H9 (cell line): ENCODE results near the gene DOC2B. TPM values are rescaled to one million over a fixed set of nuclear protein-coding genes. Genes with fewer than 3 reads are reported as not detected.
A peak's percentile ranks its signal among the peaks of the same experiment; 100 is the strongest.

ENCODE experiments used
- DNase-seq: peaks from one replicate; pipeline ENCODE4 v3.0.0-alpha.2; 2017
- H2AFZ ChIP-seq: one replicate; pipeline ENCODE4 v1.6.1; 2013; ENCODE audit warnings: mild to moderate bottlenecking, low read length, control low read depth, moderate library complexity
- H2AK5ac ChIP-seq: 2 replicates; pipeline ENCODE4 v1.6.1; 2013; ENCODE audit warnings: low read length, control low read depth, mixed read lengths; ENCODE audit not compliant: insufficient read length
- H2BK120ac ChIP-seq: one replicate; pipeline ENCODE4 v1.6.1; 2013; ENCODE audit warnings: low read depth, mild to moderate bottlenecking, low read length, control low read depth, inconsistent platforms; ENCODE audit not compliant: poor library complexity, severe bottlenecking
- H2BK12ac ChIP-seq: 2 replicates; pipeline ENCODE4 v1.6.1; 2013; ENCODE audit warnings: low read length, control low read depth, mixed read lengths, low read depth; ENCODE audit not compliant: insufficient read length
- H2BK15ac ChIP-seq: 2 replicates; pipeline ENCODE4 v1.6.1; 2013; ENCODE audit warnings: low read depth, low read length, control low read depth
- H2BK20ac ChIP-seq: one replicate; pipeline ENCODE4 v1.6.1; 2013; ENCODE audit warnings: low read depth, mild to moderate bottlenecking, low read length, control low read depth, inconsistent platforms; ENCODE audit not compliant: poor library complexity, severe bottlenecking
- H2BK5ac ChIP-seq: 2 replicates; pipeline ENCODE4 v1.6.1; 2013; ENCODE audit warnings: low read length, control low read depth, mixed read lengths; ENCODE audit not compliant: insufficient read length
- H3K14ac ChIP-seq: 2 replicates; pipeline ENCODE4 v1.6.1; 2013; ENCODE audit warnings: low read length, control low read depth; ENCODE audit not compliant: insufficient read depth
- H3K18ac ChIP-seq: 2 replicates; pipeline ENCODE4 v1.6.1; 2013; ENCODE audit warnings: low read depth, mild to moderate bottlenecking, mixed read lengths, low read length, control low read depth; ENCODE audit not compliant: insufficient read length
- H3K23ac ChIP-seq: 2 replicates; pipeline ENCODE4 v1.6.1; 2013; ENCODE audit warnings: low read length, control low read depth, mixed read lengths, low read depth; ENCODE audit not compliant: insufficient read length
- H3K23me2 ChIP-seq: 2 replicates; pipeline ENCODE4 v1.6.1; 2013; ENCODE audit warnings: low read depth, mild to moderate bottlenecking, mixed read lengths, low read length, control low read depth; ENCODE audit not compliant: insufficient read length, poor library complexity, severe bottlenecking
- H3K27ac ChIP-seq: 2 replicates; pipeline ENCODE4 v1.5.1; 2013; ENCODE audit warnings: low read length, control low read depth, mixed read lengths, low read depth; ENCODE audit not compliant: insufficient read length
- H3K27me3 ChIP-seq: 2 replicates; pipeline ENCODE4 v1.6.1; 2013; ENCODE audit warnings: low read length, control low read depth, inconsistent platforms; ENCODE audit not compliant: insufficient read depth
- H3K4ac ChIP-seq: 2 replicates; pipeline ENCODE4 v1.6.1; 2013; ENCODE audit warnings: low read depth, mild to moderate bottlenecking, control low read depth, inconsistent platforms, low read length, moderate library complexity
- H3K4me1 ChIP-seq: 2 replicates; pipeline ENCODE4 v1.6.1; 2013; ENCODE audit warnings: low read length, control low read depth, inconsistent platforms; ENCODE audit not compliant: insufficient read depth
- H3K4me2 ChIP-seq: 2 replicates; pipeline ENCODE4 v1.6.1; 2013; ENCODE audit warnings: low read length, control low read depth, mixed read lengths; ENCODE audit not compliant: insufficient read length, insufficient read depth
- H3K56ac ChIP-seq: 2 replicates; pipeline ENCODE4 v1.6.1; 2013; ENCODE audit warnings: low read depth, mild to moderate bottlenecking, mixed read lengths, low read length, control low read depth; ENCODE audit not compliant: insufficient read length
- H3K79me1 ChIP-seq: 2 replicates; pipeline ENCODE4 v1.6.1; 2013; ENCODE audit warnings: low read depth, mild to moderate bottlenecking, moderate library complexity, low read length, control low read depth, inconsistent platforms; ENCODE audit not compliant: insufficient read depth, poor library complexity, severe bottlenecking
- H3K79me2 ChIP-seq: 2 replicates; pipeline ENCODE4 v1.6.1; 2013; ENCODE audit warnings: low read length, control low read depth, inconsistent platforms; ENCODE audit not compliant: insufficient read depth
- H3K9ac ChIP-seq: 2 replicates; pipeline ENCODE4 v1.6.1; 2013; ENCODE audit warnings: low read length, control low read depth, mixed read lengths; ENCODE audit not compliant: insufficient read length; ENCODE audit errors: extremely low read depth
- H3K9me3 ChIP-seq: one replicate; pipeline ENCODE4 v1.6.1; 2013; ENCODE audit warnings: low read depth, low read length, inconsistent platforms; ENCODE audit not compliant: control insufficient read depth
- H3T11ph ChIP-seq: one replicate; pipeline ENCODE4 v1.6.1; 2013; ENCODE audit warnings: mild to moderate bottlenecking, low read length, control low read depth, inconsistent platforms
- H4K20me1 ChIP-seq: one replicate; pipeline ENCODE4 v1.6.1; 2013; ENCODE audit not compliant: control insufficient read depth, insufficient read length, insufficient read depth
- H4K5ac ChIP-seq: 2 replicates; pipeline ENCODE4 v1.6.1; 2013; ENCODE audit warnings: low read depth, mild to moderate bottlenecking, mixed read lengths, low read length, control low read depth; ENCODE audit not compliant: insufficient read length
- H4K8ac ChIP-seq: replicated peaks from 2 replicates; pipeline ENCODE4 v1.6.1; 2013; ENCODE audit warnings: low read length, control low read depth, mixed read lengths, low read depth; ENCODE audit not compliant: insufficient read length
- H4K91ac ChIP-seq: 2 replicates; pipeline ENCODE4 v1.6.1; 2013; ENCODE audit warnings: low read depth, mild to moderate bottlenecking, moderate library complexity, mixed read lengths, low read length, control low read depth; ENCODE audit not compliant: insufficient read length
- H3K27ac Mint-ChIP-seq, 3 experiments: 2 replicates in 2 of 3; 3 replicates in 1 of 3; pipeline ENCODE4 v1.8.0; 2020 to 2021; ENCODE audit warnings: mixed read lengths in 3 of 3, mild to moderate bottlenecking in 1 of 3, moderate library complexity in 1 of 3
- H3K27me3 Mint-ChIP-seq: 2 replicates; pipeline ENCODE4 v1.8.0; 2021; ENCODE audit warnings: low read depth, mild to moderate bottlenecking, moderate library complexity, mixed read lengths
- H3K36me3 Mint-ChIP-seq, 3 experiments: 2 replicates in 2 of 3; 3 replicates in 1 of 3; pipeline ENCODE4 v1.8.0; 2020 to 2021; ENCODE audit warnings: low read depth in 3 of 3, mixed read lengths in 3 of 3; ENCODE audit not compliant: insufficient read depth in 1 of 3
- H3K4me1 Mint-ChIP-seq, 2 experiments: 2 replicates each; pipeline ENCODE4 v1.8.0; 2020; ENCODE audit warnings: mixed read lengths in 2 of 2
- H3K4me3 Mint-ChIP-seq, 2 experiments: 2 replicates in 1 of 2; 3 replicates in 1 of 2; pipeline ENCODE4 v1.8.0; 2020 to 2021; ENCODE audit warnings: mild to moderate bottlenecking in 2 of 2, mixed read lengths in 2 of 2, moderate library complexity in 1 of 2
- H3K9me3 Mint-ChIP-seq, 2 experiments: 2 replicates in 1 of 2; 3 replicates in 1 of 2; pipeline ENCODE4 v1.8.0; 2020; ENCODE audit warnings: mild to moderate bottlenecking in 2 of 2, mixed read lengths in 2 of 2, moderate library complexity in 1 of 2
- WGBS: extraction: QIAGEN DNeasy Blood & Tissue Kit; methylation state at CpG from one replicate; pipeline ENCODE4 v1.1.7; 2013; ENCODE audit warnings: missing lambda C conversion rate, low lambda C conversion rate, mixed read lengths; ENCODE audit not compliant: insufficient read length; ENCODE audit errors: extremely low coverage; 5-methylcytosine and 5-hydroxymethylcytosine counted together
- total RNA-seq: library from RNA; stranded (reverse); gene quantifications from 2 replicates; pipeline ENCODE4 v1.2.1, GENCODE V29; 2021
- TF ChIP-seq, protein P1 (sequence below): fragments of 200-600 bp; sonication (generic); conservative IDR thresholded peaks from 3 replicates; pipeline ENCODE4 v1.8.0; 2021; ENCODE audit warnings: antibody characterized with exemption, mild to moderate bottlenecking

Gene DOC2B
- total RNA-seq, 1 experiment from 2014 or later, result 2.1 TPM

DNA sequence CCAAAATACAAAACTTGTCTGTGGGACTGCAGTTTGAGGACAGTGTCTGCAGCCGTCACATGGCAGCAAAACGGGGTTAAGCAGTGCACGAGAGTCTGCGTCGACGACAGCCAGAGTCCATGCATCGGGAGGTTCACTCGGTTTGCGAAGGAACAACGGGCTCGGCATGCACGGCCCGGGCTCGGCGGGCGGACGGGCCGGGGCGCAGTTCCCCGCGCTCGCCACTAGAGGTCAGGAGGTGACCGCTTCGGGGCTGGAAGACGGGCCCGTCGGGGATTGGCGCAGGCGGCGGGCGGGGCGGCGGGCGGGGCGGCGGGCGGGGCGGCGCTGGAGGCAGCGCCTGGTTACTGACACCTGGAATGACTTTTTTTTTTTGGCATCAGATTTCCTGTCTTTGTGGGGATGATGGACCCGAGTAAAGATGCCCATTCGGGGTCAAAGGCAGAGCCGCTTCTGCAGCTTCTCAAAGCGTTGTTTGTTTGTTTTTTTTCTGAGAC lies 37.6 kb downstream of the DOC2B start:
- H3K9me3 Mint-ChIP-seq, result peaks cover 8 to 11% of the 10 kb centered on the region in 2 experiments; a peak in 4 of 5 replicates
- H3K4ac ChIP-seq, result no peak overlapping the region

More for the DNA sequence above, 37.6 kb downstream of the DOC2B start:
- H3K56ac ChIP-seq, result no peak overlapping the region
- WGBS, result no CpG with 5 or more reads among the region's 44 CpGs
- no peak overlapping the region for H3K27ac Mint-ChIP-seq
- H2BK120ac ChIP-seq, result no peak overlapping the region
- H2BK20ac ChIP-seq, result no peak overlapping the region
- no peak overlapping the region for H3K27ac ChIP-seq
- no peak overlapping the region for H2BK15ac ChIP-seq
- no peaks in the 10 kb centered on the region for H3K4me1 ChIP-seq
- no peak overlapping the region for H2BK5ac ChIP-seq
- H3K9ac ChIP-seq, result no peak overlapping the region
- TF ChIP-seq, protein P1, sequence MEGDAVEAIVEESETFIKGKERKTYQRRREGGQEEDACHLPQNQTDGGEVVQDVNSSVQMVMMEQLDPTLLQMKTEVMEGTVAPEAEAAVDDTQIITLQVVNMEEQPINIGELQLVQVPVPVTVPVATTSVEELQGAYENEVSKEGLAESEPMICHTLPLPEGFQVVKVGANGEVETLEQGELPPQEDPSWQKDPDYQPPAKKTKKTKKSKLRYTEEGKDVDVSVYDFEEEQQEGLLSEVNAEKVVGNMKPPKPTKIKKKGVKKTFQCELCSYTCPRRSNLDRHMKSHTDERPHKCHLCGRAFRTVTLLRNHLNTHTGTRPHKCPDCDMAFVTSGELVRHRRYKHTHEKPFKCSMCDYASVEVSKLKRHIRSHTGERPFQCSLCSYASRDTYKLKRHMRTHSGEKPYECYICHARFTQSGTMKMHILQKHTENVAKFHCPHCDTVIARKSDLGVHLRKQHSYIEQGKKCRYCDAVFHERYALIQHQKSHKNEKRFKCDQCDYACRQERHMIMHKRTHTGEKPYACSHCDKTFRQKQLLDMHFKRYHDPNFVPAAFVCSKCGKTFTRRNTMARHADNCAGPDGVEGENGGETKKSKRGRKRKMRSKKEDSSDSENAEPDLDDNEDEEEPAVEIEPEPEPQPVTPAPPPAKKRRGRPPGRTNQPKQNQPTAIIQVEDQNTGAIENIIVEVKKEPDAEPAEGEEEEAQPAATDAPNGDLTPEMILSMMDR, result peak; percentile 92
- H3K9me3 ChIP-seq, result no peaks in the 10 kb centered on the region
- no peak overlapping the region for H4K91ac ChIP-seq
- H2AFZ ChIP-seq, result no peak overlapping the region
- H3K4me3 Mint-ChIP-seq, result no peak overlapping the region
- H3K23ac ChIP-seq, result no peak overlapping the region
- H3K36me3 Mint-ChIP-seq, result no peaks in the 10 kb centered on the region; a peak in 1 of 7 replicates
- no peaks in the 10 kb centered on the region for H3K23me2 ChIP-seq
- no peak overlapping the region for H3K18ac ChIP-seq
- no peak overlapping the region for H2AK5ac ChIP-seq
- no peaks in the 10 kb centered on the region for H3K4me1 Mint-ChIP-seq
- no peaks in the 10 kb centered on the region; the same call in 1 of the 2 replicates for H3K27me3 ChIP-seq
- no peak overlapping the region for H4K8ac ChIP-seq
- peak; percentile 96 for DNase-seq
- H4K5ac ChIP-seq, result no peak overlapping the region
- peaks cover 4% of the 10 kb centered on the region; the same call in 1 of the 2 replicates for H3K27me3 Mint-ChIP-seq
- H3K79me1 ChIP-seq, result no peaks in the 10 kb centered on the region
- H3K14ac ChIP-seq, result no peak overlapping the region
- H3K79me2 ChIP-seq, result no peaks in the 10 kb centered on the region
- H3K4me2 ChIP-seq, result no peak overlapping the region
- no peak overlapping the region for H2BK12ac ChIP-seq
- H4K20me1 ChIP-seq, result no peaks in the 10 kb centered on the region
- H3T11ph ChIP-seq, result no peak overlapping the region
